Measurements from ENCODE around the gene SLC46A3.

DNA sequence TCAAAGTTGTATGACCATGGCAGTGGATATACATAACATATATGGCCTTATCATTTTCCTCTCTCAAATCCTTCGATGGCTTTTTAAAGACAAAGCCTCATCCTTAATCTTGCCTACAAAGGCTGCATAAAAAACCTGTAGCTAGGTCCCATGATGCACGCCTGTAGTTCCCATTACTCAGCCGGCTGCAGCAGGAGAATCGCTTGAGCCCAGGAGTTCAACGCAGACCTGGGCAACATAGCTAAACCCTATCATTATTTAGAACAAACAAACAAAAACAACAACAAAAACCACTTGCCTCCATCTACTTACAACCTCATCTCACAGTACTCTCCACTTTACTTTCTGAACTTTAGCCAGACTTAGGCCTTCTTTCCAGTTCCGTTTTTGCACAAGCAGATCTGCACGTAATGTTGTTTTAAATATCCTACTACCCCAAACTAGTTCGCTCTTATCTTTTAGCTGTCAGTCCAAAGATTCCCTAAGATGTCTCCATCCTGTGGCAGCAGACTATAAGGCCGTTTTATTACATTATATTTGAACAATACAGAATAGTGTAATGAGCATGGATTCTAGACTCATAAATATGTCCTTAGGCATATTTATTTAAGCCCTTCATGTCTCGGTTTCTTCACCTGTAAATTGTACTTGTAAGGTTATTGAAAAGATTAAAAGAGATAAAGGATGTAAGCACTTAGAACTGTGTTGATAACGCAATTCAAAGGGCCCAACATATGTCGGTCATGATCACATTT lies 60.8 kb downstream of the SLC46A3 start:
- TF ChIP-seq POLR2A (IDR thresholded peaks at IDR 0.05; ENCODE audit: low read length) (no peak), GATA1 (IDR thresholded peaks at IDR 0.05; ENCODE audit: low read depth, low read length) (no peak)

All from erythroblast (primary cell).